ENCODE data around the gene TCF7L1.

- TF ChIP-seq, protein P1, sequence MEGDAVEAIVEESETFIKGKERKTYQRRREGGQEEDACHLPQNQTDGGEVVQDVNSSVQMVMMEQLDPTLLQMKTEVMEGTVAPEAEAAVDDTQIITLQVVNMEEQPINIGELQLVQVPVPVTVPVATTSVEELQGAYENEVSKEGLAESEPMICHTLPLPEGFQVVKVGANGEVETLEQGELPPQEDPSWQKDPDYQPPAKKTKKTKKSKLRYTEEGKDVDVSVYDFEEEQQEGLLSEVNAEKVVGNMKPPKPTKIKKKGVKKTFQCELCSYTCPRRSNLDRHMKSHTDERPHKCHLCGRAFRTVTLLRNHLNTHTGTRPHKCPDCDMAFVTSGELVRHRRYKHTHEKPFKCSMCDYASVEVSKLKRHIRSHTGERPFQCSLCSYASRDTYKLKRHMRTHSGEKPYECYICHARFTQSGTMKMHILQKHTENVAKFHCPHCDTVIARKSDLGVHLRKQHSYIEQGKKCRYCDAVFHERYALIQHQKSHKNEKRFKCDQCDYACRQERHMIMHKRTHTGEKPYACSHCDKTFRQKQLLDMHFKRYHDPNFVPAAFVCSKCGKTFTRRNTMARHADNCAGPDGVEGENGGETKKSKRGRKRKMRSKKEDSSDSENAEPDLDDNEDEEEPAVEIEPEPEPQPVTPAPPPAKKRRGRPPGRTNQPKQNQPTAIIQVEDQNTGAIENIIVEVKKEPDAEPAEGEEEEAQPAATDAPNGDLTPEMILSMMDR (IDR thresholded peaks at IDR 0.05) = no peak
- no peak for TF ChIP-seq POLR2A (IDR thresholded peaks at IDR 0.05)
These were observed 144.4 kb downstream of the TCF7L1 start for GRCh38 chr2:85277416-85278158.

All from esophagus squamous epithelium (tissue), 4 donors.